Neural progenitor cell (in vitro differentiated cells): ENCODE data around the gene NCAM1. TPM values are rescaled to one million over a fixed set of nuclear protein-coding genes. Genes with fewer than 3 reads are reported as not detected.

Experiments
- DNase-seq: peaks from one replicate; pipeline ENCODE4 v3.0.0-alpha.2; 2016; ENCODE audit warnings: low spot score
- H2AFZ ChIP-seq: fragments of 200-600 bp; sonication (generic); replicated peaks from 2 replicates; pipeline ENCODE4 v1.6.1; 2016; ENCODE audit warnings: antibody characterized with exemption
- H3F3A ChIP-seq: fragments of 200-600 bp; sonication (generic); 2 replicates; pipeline ENCODE4 v1.6.1; 2016; ENCODE audit warnings: antibody characterized with exemption, low read depth
- H3K27ac ChIP-seq: fragments of 200-600 bp; sonication (generic); 2 replicates; pipeline ENCODE4 v1.5.1; 2016; ENCODE audit warnings: mild to moderate bottlenecking
- H3K27me3 ChIP-seq: fragments of 200-600 bp; sonication (generic); 2 replicates; pipeline ENCODE4 v1.6.1; 2016; ENCODE audit warnings: mild to moderate bottlenecking, moderate library complexity
- H3K36me3 ChIP-seq: fragments of 200-600 bp; sonication (generic); 2 replicates; pipeline ENCODE4 v1.5.1; 2016
- H3K4me1 ChIP-seq: fragments of 200-600 bp; sonication (generic); 2 replicates; pipeline ENCODE4 v1.6.1; 2016; ENCODE audit warnings: mixed run types
- H3K4me2 ChIP-seq: fragments of 200-600 bp; sonication (generic); 2 replicates; pipeline ENCODE4 v1.6.1; 2016
- H3K4me3 ChIP-seq: fragments of 200-600 bp; sonication (generic); 2 replicates; pipeline ENCODE4 v1.5.1; 2016
- H3K79me2 ChIP-seq: fragments of 200-600 bp; sonication (generic); 2 replicates; pipeline ENCODE4 v1.6.1; 2016; ENCODE audit warnings: low read depth
- H3K9ac ChIP-seq: fragments of 200-600 bp; sonication (generic); 2 replicates; pipeline ENCODE4 v1.6.1; 2016
- H3K9me3 ChIP-seq: fragments of 200-600 bp; sonication (generic); 2 replicates; pipeline ENCODE4 v1.5.1; 2016; ENCODE audit warnings: low read depth
- H4K20me1 ChIP-seq: fragments of 200-600 bp; sonication (generic); 2 replicates; pipeline ENCODE4 v1.6.1; 2016; ENCODE audit warnings: low read depth
- H3K27ac Mint-ChIP-seq: 3 replicates; pipeline ENCODE4 v1.8.0; 2021; ENCODE audit warnings: mixed read lengths
- H3K27me3 Mint-ChIP-seq: 2 replicates; pipeline ENCODE4 v1.8.0; 2022; ENCODE audit warnings: low read depth, mild to moderate bottlenecking, inconsistent platforms, moderate library complexity, mixed read lengths; ENCODE audit not compliant: insufficient read depth
- H3K36me3 Mint-ChIP-seq: 3 replicates; pipeline ENCODE4 v1.8.0; 2021; ENCODE audit warnings: mixed read lengths
- H3K4me1 Mint-ChIP-seq: 3 replicates; pipeline ENCODE4 v1.8.0; 2021; ENCODE audit warnings: mixed read lengths
- H3K4me3 Mint-ChIP-seq: 3 replicates; pipeline ENCODE4 v1.8.0; 2021; ENCODE audit warnings: mild to moderate bottlenecking, moderate library complexity, mixed read lengths
- H3K9me3 Mint-ChIP-seq: 3 replicates; pipeline ENCODE4 v1.8.0; 2020; ENCODE audit warnings: mixed read lengths
- EZH2 ChIP-seq: fragments of 200-600 bp; sonication (generic); IDR thresholded peaks from 2 replicates; pipeline ENCODE4 v1.6.1; 2017; ENCODE audit warnings: antibody characterized with exemption, mild to moderate bottlenecking, moderate library complexity
- EZH2phosphoT487 ChIP-seq: fragments of 200-600 bp; sonication (generic); IDR thresholded peaks from 2 replicates; pipeline ENCODE4 v1.6.1; 2017; ENCODE audit warnings: antibody characterized with exemption
- total RNA-seq: library from RNA; depleted of rRNA; stranded (reverse); fragments of >200 nt; gene quantifications from 2 replicates; pipeline ENCODE4 v1.2.3, GENCODE V29; 2015; ENCODE audit warnings: low replicate concordance
- TF ChIP-seq, protein P1 (sequence below): fragments of 200-600 bp; sonication (generic); IDR thresholded peaks from 2 replicates; pipeline ENCODE4 v1.5.1; 2017; ENCODE audit warnings: antibody characterized with exemption, mild to moderate bottlenecking

NCAM1 gene
- total RNA-seq, 1 donor from 2014 or later, result 17.5 TPM

DNA sequence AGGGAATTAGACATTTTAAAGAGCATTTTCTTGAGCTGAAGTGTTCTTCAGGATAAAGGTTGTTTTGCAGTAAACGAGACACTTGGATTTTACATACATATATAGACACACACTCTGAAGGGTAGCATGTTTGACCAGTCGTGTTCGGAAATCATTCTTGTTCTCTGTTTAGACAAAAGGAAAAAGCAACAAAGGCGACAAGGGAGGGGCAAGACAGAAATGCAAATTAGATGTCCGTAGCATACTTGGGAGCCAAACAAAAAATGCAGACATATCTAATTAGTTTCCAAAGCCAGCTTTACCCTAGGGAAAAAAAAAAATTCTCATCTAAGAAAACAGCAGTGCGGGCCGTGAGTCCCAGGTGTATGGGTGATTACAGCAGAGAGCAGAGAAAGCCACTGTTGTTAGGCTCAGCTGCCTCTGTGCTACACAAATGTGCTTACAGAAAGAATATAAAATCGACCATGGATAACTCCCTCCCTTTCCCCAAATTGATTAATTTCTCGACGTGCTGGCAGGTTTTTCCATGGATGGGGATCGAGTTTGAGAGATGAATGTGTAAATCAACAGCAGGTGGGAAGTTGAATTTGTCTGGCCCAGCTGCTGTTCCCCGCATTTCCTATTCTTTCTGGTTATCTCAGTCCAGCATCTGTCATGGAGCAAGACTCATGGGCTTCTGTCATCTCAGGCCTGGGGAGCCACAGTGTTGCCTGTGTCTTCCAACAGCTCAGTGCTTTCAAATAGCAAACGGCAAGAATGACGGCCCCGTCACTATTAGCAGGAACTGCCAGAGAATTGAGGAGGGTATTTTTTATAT is 176.7 kb downstream of the NCAM1 start:
- no peak overlapping the region for H2AFZ ChIP-seq
- no peaks in the 10 kb centered on the region for H3F3A ChIP-seq
- H3K9ac ChIP-seq, result no peak overlapping the region
- H3K9me3 Mint-ChIP-seq, result no peaks in the 10 kb centered on the region
- peaks cover 17% of the 10 kb centered on the region for H3K4me1 ChIP-seq
- no peak overlapping the region for H3K4me3 Mint-ChIP-seq
- H3K27me3 Mint-ChIP-seq, result peaks cover 2% of the 10 kb centered on the region
- no peak for DNase-seq
- H4K20me1 ChIP-seq, result no peaks in the 10 kb centered on the region
- no peaks in the 10 kb centered on the region for H3K79me2 ChIP-seq
- H3K36me3 Mint-ChIP-seq, result no peaks in the 10 kb centered on the region
- no peak overlapping the region for H3K4me2 ChIP-seq
- H3K27me3 ChIP-seq, result no peaks in the 10 kb centered on the region
- no peak overlapping the region for H3K27ac ChIP-seq
- peaks cover 11% of the 10 kb centered on the region for H3K4me1 Mint-ChIP-seq
- TF ChIP-seq EZH2, result no peak
- TF ChIP-seq, protein P1, sequence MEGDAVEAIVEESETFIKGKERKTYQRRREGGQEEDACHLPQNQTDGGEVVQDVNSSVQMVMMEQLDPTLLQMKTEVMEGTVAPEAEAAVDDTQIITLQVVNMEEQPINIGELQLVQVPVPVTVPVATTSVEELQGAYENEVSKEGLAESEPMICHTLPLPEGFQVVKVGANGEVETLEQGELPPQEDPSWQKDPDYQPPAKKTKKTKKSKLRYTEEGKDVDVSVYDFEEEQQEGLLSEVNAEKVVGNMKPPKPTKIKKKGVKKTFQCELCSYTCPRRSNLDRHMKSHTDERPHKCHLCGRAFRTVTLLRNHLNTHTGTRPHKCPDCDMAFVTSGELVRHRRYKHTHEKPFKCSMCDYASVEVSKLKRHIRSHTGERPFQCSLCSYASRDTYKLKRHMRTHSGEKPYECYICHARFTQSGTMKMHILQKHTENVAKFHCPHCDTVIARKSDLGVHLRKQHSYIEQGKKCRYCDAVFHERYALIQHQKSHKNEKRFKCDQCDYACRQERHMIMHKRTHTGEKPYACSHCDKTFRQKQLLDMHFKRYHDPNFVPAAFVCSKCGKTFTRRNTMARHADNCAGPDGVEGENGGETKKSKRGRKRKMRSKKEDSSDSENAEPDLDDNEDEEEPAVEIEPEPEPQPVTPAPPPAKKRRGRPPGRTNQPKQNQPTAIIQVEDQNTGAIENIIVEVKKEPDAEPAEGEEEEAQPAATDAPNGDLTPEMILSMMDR, result no peak
- H3K4me3 ChIP-seq, result no peak overlapping the region
- H3K9me3 ChIP-seq, result no peaks in the 10 kb centered on the region
- no peaks in the 10 kb centered on the region for H3K36me3 ChIP-seq
- H3K27ac Mint-ChIP-seq, result no peak overlapping the region

DNA sequence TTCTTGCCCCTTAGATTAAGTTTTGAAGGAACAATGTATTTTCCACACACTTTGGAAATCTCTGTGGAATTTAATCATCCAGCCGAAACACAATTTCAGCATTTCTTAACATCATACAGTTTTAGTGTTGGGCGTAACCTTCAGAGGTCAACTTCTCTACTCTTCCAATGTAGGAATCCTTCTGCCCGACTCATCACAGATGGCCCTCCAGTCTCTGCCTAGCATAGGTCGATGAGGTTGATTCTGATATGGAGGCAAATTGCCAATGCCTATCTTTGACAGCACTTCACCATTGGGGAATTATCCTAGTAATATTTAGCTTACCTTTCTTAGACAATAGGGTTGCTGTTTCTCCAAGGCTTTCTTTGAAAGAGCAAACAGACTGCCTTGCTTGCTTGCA is 177.5 kb downstream of the NCAM1 start:
- Histone ChIP-seq H3K4me1 (peaks cover 17% of the 10 kb centered on the region), H3K4me3 (no peak overlapping the region), H3K9ac (no peak overlapping the region), H2AFZ (no peak overlapping the region), H3K79me2 (no peaks in the 10 kb centered on the region), H3K27ac (no peak overlapping the region), H3K27me3 (no peaks in the 10 kb centered on the region), H3K4me2 (no peak overlapping the region), H4K20me1 (no peaks in the 10 kb centered on the region), H3K9me3 (no peaks in the 10 kb centered on the region), H3K36me3 (no peaks in the 10 kb centered on the region), H3F3A (no peaks in the 10 kb centered on the region)
- TF ChIP-seq EZH2 (no peak), EZH2phosphoT487 (no peak)
- TF ChIP-seq, protein P1, result no peak
- Mint-ChIP-seq H3K4me3 (no peak overlapping the region), H3K27me3 (peaks cover 2% of the 10 kb centered on the region), H3K4me1 (peaks cover 11% of the 10 kb centered on the region), H3K27ac (no peak overlapping the region), H3K36me3 (no peaks in the 10 kb centered on the region), H3K9me3 (no peaks in the 10 kb centered on the region)
- no peak for DNase-seq

DNA sequence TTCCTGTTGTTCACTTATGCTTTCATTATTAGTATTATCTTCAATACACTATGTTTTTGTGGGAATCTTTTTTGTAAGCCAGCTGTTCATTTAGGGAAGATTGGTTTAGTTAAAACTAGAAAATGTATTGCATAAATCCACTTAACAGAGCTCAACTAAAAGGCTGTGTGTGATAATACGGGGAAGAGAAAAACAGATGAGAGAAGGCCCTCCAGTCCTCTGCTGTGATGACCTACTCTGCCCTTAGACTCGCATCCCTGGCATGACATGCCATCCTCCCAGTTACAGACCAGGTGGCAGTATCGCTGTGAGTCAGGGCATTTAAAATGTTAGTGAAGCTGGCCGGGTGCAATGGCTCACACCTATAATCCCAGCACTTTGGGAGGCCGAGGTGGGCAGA is 179.8 kb downstream of the NCAM1 start:
- Histone ChIP-seq H3K9ac (no peak overlapping the region), H3K4me3 (no peak overlapping the region), H4K20me1 (no peaks in the 10 kb centered on the region), H3K27ac (no peak overlapping the region), H3K27me3 (no peaks in the 10 kb centered on the region), H2AFZ (no peak overlapping the region), H3F3A (no peaks in the 10 kb centered on the region), H3K4me1 (peaks cover 17% of the 10 kb centered on the region), H3K36me3 (no peaks in the 10 kb centered on the region), H3K9me3 (no peaks in the 10 kb centered on the region), H3K79me2 (no peaks in the 10 kb centered on the region), H3K4me2 (no peak overlapping the region)
- no peaks in the 10 kb centered on the region for H3K36me3 Mint-ChIP-seq
- no peak for DNase-seq
- H3K27me3 Mint-ChIP-seq, result no peaks in the 10 kb centered on the region
- no peaks in the 10 kb centered on the region for H3K9me3 Mint-ChIP-seq
- no peak overlapping the region for H3K4me3 Mint-ChIP-seq
- TF ChIP-seq EZH2phosphoT487 (no peak), EZH2 (no peak)
- TF ChIP-seq, protein P1, result no peak
- H3K27ac Mint-ChIP-seq, result no peak overlapping the region
- H3K4me1 Mint-ChIP-seq, result peaks cover 11% of the 10 kb centered on the region
